Measurements from ENCODE around the gene CNOT9.

The CNOT9 gene

GRCh38 chr2:218643751-218644310 lies 75.2 kb downstream of the CNOT9 start:
- in situ Hi-C loops (cut with HindIII; ENCODE audit: low sequenced_read_pairs), result no loop called here

- in situ Hi-C loops (cut with HindIII; ENCODE audit: low sequenced_read_pairs), result no loop called here
Observed at GRCh38 chr2:218644721-218645120, 76.1 kb downstream of the CNOT9 start.

- in situ Hi-C loops (cut with HindIII; ENCODE audit: low sequenced_read_pairs), result no loop called here
Observed at GRCh38 chr2:218645126-218645525, 76.5 kb downstream of the CNOT9 start.
